Measurements from ENCODE around the gene NHSL1. TPM values are rescaled to one million over a fixed set of nuclear protein-coding genes. Genes with fewer than 3 reads are reported as not detected.

The NHSL1 gene
- total and polyA plus RNA-seq, 4 donors: 6.6 to 33.0 (median 20.7) TPM

- WGBS: 97% methylated on average over 3 of the region's 3 CpGs
- peaks cover 0 to 14% (median 11%) of the 10 kb centered on the region in 4 donors for H3K36me3 ChIP-seq (ENCODE audit: control insufficient read depth in 4 of 4, insufficient read depth in 3 of 4, low read depth in 1 of 4, low read length in 3 of 4)
These were observed 81.1 kb downstream of the NHSL1 start for GRCh38 chr6:138418118-138418742.

GRCh38 chr6:138417493-138418117 is 81.7 kb downstream of the NHSL1 start:
- no peak overlapping the region for H3K4me3 ChIP-seq (ENCODE audit: low read depth in 1 of 3, low read length in 3 of 3)
- TF ChIP-seq HNF4A (conservative IDR thresholded peaks at IDR 0.05) (no peak), HNF4G (IDR thresholded peaks at IDR 0.05) (no peak), YY1 (IDR thresholded peaks at IDR 0.05) (no peak), JUND (IDR thresholded peaks at IDR 0.05) (no peak)
- WGBS: 88% methylated on average over 3 of the region's 3 CpGs
- H3K9ac ChIP-seq (ENCODE audit: low read depth in 1 of 2, low read length in 2 of 2): no peak overlapping the region
- no peaks in the 10 kb centered on the region for H3K9me3 ChIP-seq (ENCODE audit: control insufficient read depth in 4 of 4, low read length in 3 of 4)
- peaks cover 1 to 25% (median 7%) of the 10 kb centered on the region in 4 donors for H3K4me1 ChIP-seq (ENCODE audit: control insufficient read depth in 4 of 4, insufficient read depth in 4 of 4, low read length in 3 of 4)
- no peak overlapping the region for H3K27ac ChIP-seq (ENCODE audit: low read depth in 1 of 2, low read length in 2 of 2)
- H3K36me3 ChIP-seq (ENCODE audit: control insufficient read depth in 4 of 4, insufficient read depth in 3 of 4, low read depth in 1 of 4, low read length in 3 of 4): peaks cover 0 to 21% (median 16%) of the 10 kb centered on the region in 4 donors
- no peak for DNase-seq (ENCODE audit: low spot score)
- no peaks in the 10 kb centered on the region for H3K27me3 ChIP-seq (ENCODE audit: control insufficient read depth in 4 of 4, insufficient read depth in 4 of 4, low read length in 3 of 4)

More at GRCh38 chr6:138418118-138418742, 81.1 kb downstream of the NHSL1 start:
- no peaks in the 10 kb centered on the region for H3K9me3 ChIP-seq (ENCODE audit: control insufficient read depth in 4 of 4, low read length in 3 of 4)
- no peak for TF ChIP-seq EGR1 (IDR thresholded peaks at IDR 0.05; ENCODE audit: low read depth in 2 of 2)
- no peak for TF ChIP-seq RAD21 (IDR thresholded peaks at IDR 0.05)
- no peak for TF ChIP-seq HNF4A (conservative IDR thresholded peaks at IDR 0.05)
- no peak for TF ChIP-seq MAX (IDR thresholded peaks at IDR 0.05)
- no peak for TF ChIP-seq FOXA1 (IDR thresholded peaks at IDR 0.05)
- no peak for TF ChIP-seq ATF3 (IDR thresholded peaks at IDR 0.05)
- TF ChIP-seq HNF4G (IDR thresholded peaks at IDR 0.05): no peak
- TF ChIP-seq RXRA (IDR thresholded peaks at IDR 0.05): no peak
- DNase-seq (ENCODE audit: low spot score): no peak
- no peak overlapping the region for H3K4me3 ChIP-seq (ENCODE audit: low read depth in 1 of 3, low read length in 3 of 3)
- H3K9ac ChIP-seq (ENCODE audit: low read depth in 1 of 2, low read length in 2 of 2): no peak overlapping the region
- H3K27me3 ChIP-seq (ENCODE audit: control insufficient read depth in 4 of 4, insufficient read depth in 4 of 4, low read length in 3 of 4): no peaks in the 10 kb centered on the region
- no peak overlapping the region for H3K27ac ChIP-seq (ENCODE audit: low read depth in 1 of 2, low read length in 2 of 2)
- peaks cover 1 to 28% (median 11%) of the 10 kb centered on the region in 4 donors for H3K4me1 ChIP-seq (ENCODE audit: control insufficient read depth in 4 of 4, insufficient read depth in 4 of 4, low read length in 3 of 4)

- DNase-seq (ENCODE audit: low spot score): no peak
- Histone ChIP-seq H3K36me3 (ENCODE audit: control insufficient read depth in 4 of 4, insufficient read depth in 3 of 4, low read depth in 1 of 4, low read length in 3 of 4) (peaks cover 6 to 29% (median 22%) of the 10 kb centered on the region in 4 donors), H3K9me3 (ENCODE audit: control insufficient read depth in 4 of 4, low read length in 3 of 4) (no peaks in the 10 kb centered on the region), H3K9ac (ENCODE audit: low read depth in 1 of 2, low read length in 2 of 2) (no peak overlapping the region), H3K27ac (ENCODE audit: low read depth in 1 of 2, low read length in 2 of 2) (no peak overlapping the region), H3K27me3 (ENCODE audit: control insufficient read depth in 4 of 4, insufficient read depth in 4 of 4, low read length in 3 of 4) (no peaks in the 10 kb centered on the region), H3K4me3 (ENCODE audit: low read depth in 1 of 3, low read length in 3 of 3) (no peak overlapping the region), H3K4me1 (ENCODE audit: control insufficient read depth in 4 of 4, insufficient read depth in 4 of 4, low read length in 3 of 4) (peaks cover 0 to 20% (median 2%) of the 10 kb centered on the region in 4 donors)
- 96% methylated on average over 4 of the region's 4 CpGs for WGBS
- TF ChIP-seq MAX (IDR thresholded peaks at IDR 0.05): no peak
- TF ChIP-seq FOXA1 (IDR thresholded peaks at IDR 0.05): no peak
- TF ChIP-seq SP1 (IDR thresholded peaks at IDR 0.05): no peak
- no peak for TF ChIP-seq JUND (IDR thresholded peaks at IDR 0.05)
- no peak for TF ChIP-seq GABPA (IDR thresholded peaks at IDR 0.05 in 1 of 2, conservative IDR thresholded peaks at IDR 0.05 in 1 of 2)
- TF ChIP-seq REST (IDR thresholded peaks at IDR 0.05): no peak
These were observed 83.1 kb downstream of the NHSL1 start for GRCh38 chr6:138416206-138416605.

All from liver (tissue), 9 donors.